ENCODE results near the gene TMTC2.

Gene TMTC2

GRCh38 chr12:82954572-82954971, 267.9 kb downstream of the TMTC2 start:
- H2BK15ac ChIP-seq (ENCODE audit: low read depth, poor library complexity, severe bottlenecking), result no peak overlapping the region
- no peak overlapping the region for H3K4me3 ChIP-seq (ENCODE audit: insufficient read depth in 1 of 2, low read depth in 1 of 2, low read length in 2 of 2)
- no peak overlapping the region for H4K91ac ChIP-seq (ENCODE audit: low read length)
- no peak overlapping the region for H3K23ac ChIP-seq (ENCODE audit: low read length in 2 of 2)
- H3K79me1 ChIP-seq (replicated peaks; ENCODE audit: low read length, poor library complexity, severe bottlenecking), result no peaks in the 10 kb centered on the region
- no peak overlapping the region for H3K4me2 ChIP-seq (ENCODE audit: low read length, poor library complexity, severe bottlenecking)
- no peak overlapping the region for H2BK120ac ChIP-seq (ENCODE audit: low read depth, low read length)
- H2AFZ ChIP-seq (ENCODE audit: low read depth, low read length), result no peak overlapping the region
- 72% methylated on average over 2 of the region's 2 CpGs for WGBS
- DNase-seq, result no peak
- no peak overlapping the region for H2AK5ac ChIP-seq (ENCODE audit: low read length, severe bottlenecking)
- no peak overlapping the region for H3K18ac ChIP-seq (ENCODE audit: low read depth in 1 of 2, low read length in 2 of 2)
- H3K4me1 ChIP-seq (ENCODE audit: control insufficient read depth, insufficient read depth, low read depth, low read length), result no peaks in the 10 kb centered on the region
- H3K14ac ChIP-seq (ENCODE audit: low read length in 2 of 2), result no peak overlapping the region
- no peaks in the 10 kb centered on the region for H3K36me3 ChIP-seq (ENCODE audit: control insufficient read depth in 1 of 2, insufficient read depth in 2 of 2, low read depth in 1 of 2, low read length in 2 of 2)
- H3K9ac ChIP-seq (ENCODE audit: low read length), result no peak overlapping the region
- no peak overlapping the region for H3K4ac ChIP-seq (ENCODE audit: low read depth in 1 of 2, low read length in 2 of 2)
- no peak overlapping the region for H2BK5ac ChIP-seq (ENCODE audit: low read depth, low read length, poor library complexity, severe bottlenecking)
- H4K8ac ChIP-seq (ENCODE audit: low read length), result no peak overlapping the region
- H3K27ac ChIP-seq (ENCODE audit: low read length, poor library complexity, severe bottlenecking), result no peak overlapping the region
- no peaks in the 10 kb centered on the region for H3K9me3 ChIP-seq (ENCODE audit: control insufficient read depth, low read length)
- no peaks in the 10 kb centered on the region for H3K27me3 ChIP-seq (ENCODE audit: control insufficient read depth in 1 of 2, insufficient read depth in 1 of 2, low read length in 2 of 2)
- H2BK12ac ChIP-seq (ENCODE audit: low read length in 2 of 2), result no peak overlapping the region

GRCh38 chr12:82955043-82955442, 268.3 kb downstream of the TMTC2 start:
- Histone ChIP-seq H4K91ac (ENCODE audit: low read length) (no peak overlapping the region), H4K8ac (ENCODE audit: low read length) (no peak overlapping the region), H2AK5ac (ENCODE audit: low read length, severe bottlenecking) (no peak overlapping the region), H2BK5ac (ENCODE audit: low read depth, low read length, poor library complexity, severe bottlenecking) (no peak overlapping the region), H2BK15ac (ENCODE audit: low read depth, poor library complexity, severe bottlenecking) (no peak overlapping the region), H3K4me1 (ENCODE audit: control insufficient read depth, insufficient read depth, low read depth, low read length) (no peaks in the 10 kb centered on the region), H3K14ac (ENCODE audit: low read length in 2 of 2) (no peak overlapping the region), H2BK12ac (ENCODE audit: low read length in 2 of 2) (no peak overlapping the region), H3K18ac (ENCODE audit: low read depth in 1 of 2, low read length in 2 of 2) (no peak overlapping the region), H3K9me3 (ENCODE audit: control insufficient read depth, low read length) (no peaks in the 10 kb centered on the region), H3K79me1 (replicated peaks; ENCODE audit: low read length, poor library complexity, severe bottlenecking) (no peaks in the 10 kb centered on the region), H3K27me3 (ENCODE audit: control insufficient read depth in 1 of 2, insufficient read depth in 1 of 2, low read length in 2 of 2) (no peaks in the 10 kb centered on the region), H3K23ac (ENCODE audit: low read length in 2 of 2) (no peak overlapping the region), H3K36me3 (ENCODE audit: control insufficient read depth in 1 of 2, insufficient read depth in 2 of 2, low read depth in 1 of 2, low read length in 2 of 2) (no peaks in the 10 kb centered on the region), H3K9ac (ENCODE audit: low read length) (no peak overlapping the region), H2AFZ (ENCODE audit: low read depth, low read length) (no peak overlapping the region), H3K4ac (ENCODE audit: low read depth in 1 of 2, low read length in 2 of 2) (no peak overlapping the region), H2BK120ac (ENCODE audit: low read depth, low read length) (no peak overlapping the region), H3K27ac (ENCODE audit: low read length, poor library complexity, severe bottlenecking) (no peak overlapping the region), H3K4me2 (ENCODE audit: low read length, poor library complexity, severe bottlenecking) (no peak overlapping the region), H3K4me3 (ENCODE audit: insufficient read depth in 1 of 2, low read depth in 1 of 2, low read length in 2 of 2) (no peak overlapping the region)
- no peak for DNase-seq
- WGBS, result 100% methylated on average over 1 of the region's 1 CpG

- H3K4me1 ChIP-seq (ENCODE audit: control insufficient read depth, insufficient read depth, low read depth, low read length), result no peaks in the 10 kb centered on the region
- no peaks in the 10 kb centered on the region for H3K36me3 ChIP-seq (ENCODE audit: control insufficient read depth in 1 of 2, insufficient read depth in 2 of 2, low read depth in 1 of 2, low read length in 2 of 2)
- H3K4me3 ChIP-seq (ENCODE audit: insufficient read depth in 1 of 2, low read depth in 1 of 2, low read length in 2 of 2), result no peak overlapping the region
- no peak overlapping the region for H2BK120ac ChIP-seq (ENCODE audit: low read depth, low read length)
- no peak for DNase-seq
- H2BK5ac ChIP-seq (ENCODE audit: low read depth, low read length, poor library complexity, severe bottlenecking), result no peak overlapping the region
- H3K9me3 ChIP-seq (ENCODE audit: control insufficient read depth, low read length), result no peaks in the 10 kb centered on the region
- H2BK15ac ChIP-seq (ENCODE audit: low read depth, poor library complexity, severe bottlenecking), result no peak overlapping the region
- H4K8ac ChIP-seq (ENCODE audit: low read length), result no peak overlapping the region
- H3K9ac ChIP-seq (ENCODE audit: low read length), result no peak overlapping the region
- no peak overlapping the region for H3K4me2 ChIP-seq (ENCODE audit: low read length, poor library complexity, severe bottlenecking)
- H2BK12ac ChIP-seq (ENCODE audit: low read length in 2 of 2), result no peak overlapping the region
- no peak overlapping the region for H3K18ac ChIP-seq (ENCODE audit: low read depth in 1 of 2, low read length in 2 of 2)
- no peaks in the 10 kb centered on the region for H3K27me3 ChIP-seq (ENCODE audit: control insufficient read depth in 1 of 2, insufficient read depth in 1 of 2, low read length in 2 of 2)
- no peak overlapping the region for H3K14ac ChIP-seq (ENCODE audit: low read length in 2 of 2)
- H3K79me1 ChIP-seq (replicated peaks; ENCODE audit: low read length, poor library complexity, severe bottlenecking), result no peaks in the 10 kb centered on the region
- no peak overlapping the region for H2AK5ac ChIP-seq (ENCODE audit: low read length, severe bottlenecking)
- no peak overlapping the region for H2AFZ ChIP-seq (ENCODE audit: low read depth, low read length)
- no peak overlapping the region for H3K23ac ChIP-seq (ENCODE audit: low read length in 2 of 2)
- H3K4ac ChIP-seq (ENCODE audit: low read depth in 1 of 2, low read length in 2 of 2), result no peak overlapping the region
- no peak overlapping the region for H4K91ac ChIP-seq (ENCODE audit: low read length)
- no peak overlapping the region for H3K27ac ChIP-seq (ENCODE audit: low read length, poor library complexity, severe bottlenecking)
These were observed 272.3 kb downstream of the TMTC2 start for GRCh38 chr12:82958966-82959365.

- Histone ChIP-seq H3K27me3 (ENCODE audit: control insufficient read depth in 1 of 2, insufficient read depth in 1 of 2, low read length in 2 of 2) (no peaks in the 10 kb centered on the region), H3K9me3 (ENCODE audit: control insufficient read depth, low read length) (no peaks in the 10 kb centered on the region), H4K8ac (ENCODE audit: low read length) (no peak overlapping the region), H3K4me1 (ENCODE audit: control insufficient read depth, insufficient read depth, low read depth, low read length) (no peaks in the 10 kb centered on the region), H3K14ac (ENCODE audit: low read length in 2 of 2) (no peak overlapping the region), H3K79me1 (replicated peaks; ENCODE audit: low read length, poor library complexity, severe bottlenecking) (no peaks in the 10 kb centered on the region), H2AK5ac (ENCODE audit: low read length, severe bottlenecking) (no peak overlapping the region), H3K4ac (ENCODE audit: low read depth in 1 of 2, low read length in 2 of 2) (no peak overlapping the region), H2AFZ (ENCODE audit: low read depth, low read length) (no peak overlapping the region), H3K27ac (ENCODE audit: low read length, poor library complexity, severe bottlenecking) (no peak overlapping the region), H2BK5ac (ENCODE audit: low read depth, low read length, poor library complexity, severe bottlenecking) (no peak overlapping the region), H3K36me3 (ENCODE audit: control insufficient read depth in 1 of 2, insufficient read depth in 2 of 2, low read depth in 1 of 2, low read length in 2 of 2) (no peaks in the 10 kb centered on the region), H3K23ac (ENCODE audit: low read length in 2 of 2) (no peak overlapping the region), H4K91ac (ENCODE audit: low read length) (no peak overlapping the region), H2BK15ac (ENCODE audit: low read depth, poor library complexity, severe bottlenecking) (no peak overlapping the region), H2BK12ac (ENCODE audit: low read length in 2 of 2) (no peak overlapping the region), H2BK120ac (ENCODE audit: low read depth, low read length) (no peak overlapping the region), H3K18ac (ENCODE audit: low read depth in 1 of 2, low read length in 2 of 2) (no peak overlapping the region), H3K4me3 (ENCODE audit: insufficient read depth in 1 of 2, low read depth in 1 of 2, low read length in 2 of 2) (no peak overlapping the region), H3K4me2 (ENCODE audit: low read length, poor library complexity, severe bottlenecking) (no peak overlapping the region), H3K9ac (ENCODE audit: low read length) (no peak overlapping the region)
- 83% methylated on average over 1 of the region's 1 CpG for WGBS
- DNase-seq, result no peak
These were observed 273.1 kb downstream of the TMTC2 start for GRCh38 chr12:82959821-82960220.

Measured in mesenchymal stem cell (in vitro differentiated cells and primary cell).